OCI-LY1 (cell line): Measurements from ENCODE around the gene ZNF91.
"Not testable (repeated sequence)": the region's sequence is repeated elsewhere in the genome, so short reads cannot be mapped to it uniquely, and the experiment has no call there.

Experiments used
- CTCF ChIP-seq: fragments of 200-600 bp; sonication (generic), shearing (Covaris generic); IDR thresholded peaks from 2 replicates; pipeline ENCODE4 v1.5.1; 2017; ENCODE audit warnings: mild to moderate bottlenecking, antibody characterized with exemption, low read length, moderate library complexity, mixed read lengths
- EZH2 ChIP-seq: fragments of 200-600 bp; sonication (generic), shearing (Covaris generic); IDR thresholded peaks from 2 replicates; pipeline ENCODE4 v1.8.0; 2017; ENCODE audit warnings: borderline replicate concordance, mixed run types, mild to moderate bottlenecking, antibody characterized with exemption, low read length, moderate library complexity, mixed read lengths

GRCh38 chr19:23361843-23362242, 33.4 kb downstream of the ZNF91 start:
- not testable (repeated sequence) for TF ChIP-seq CTCF, EZH2
